GM19397 (cell line): ENCODE results near the gene OR2AJ1.

Experiments
- ATAC-seq: cut with Tn5 transposase; IDR thresholded peaks from one replicate; pipeline ENCODE4 v1.9.1; 2021; ENCODE audit warnings: mild to moderate bottlenecking, moderate library complexity; ENCODE audit not compliant: unreplicated experiment

The OR2AJ1 gene

GRCh38 chr1:247953408-247953807 is 28.7 kb downstream of the OR2AJ1 start:
- ATAC-seq: no peak

- ATAC-seq: no peak
Observed at GRCh38 chr1:247961791-247962190, 37.1 kb downstream of the OR2AJ1 start.

- no peak for ATAC-seq
Observed at GRCh38 chr1:247962911-247963588, 38.4 kb downstream of the OR2AJ1 start.

- ATAC-seq: no peak
Observed at GRCh38 chr1:247964933-247965332, 40.2 kb downstream of the OR2AJ1 start, which contains the start of gene OR2AK2. TSS of gene OR2AK2 (plus strand) at chr1:247965233. CDS start at chr1:247965377, 144 bp downstream.

- peak; percentile 77 for ATAC-seq
Observed at GRCh38 chr1:247966532-247967204, 42.0 kb downstream of the OR2AJ1 start.
